ENCODE data around the gene CASP8. TPM values are rescaled to one million over a fixed set of nuclear protein-coding genes. Genes with fewer than 3 reads are reported as not detected.

CASP8 gene
- total RNA-seq, 1 donor from 2014 or later = not detected

GRCh38 chr2:201254081-201254730 is 6.1 kb upstream of the CASP8 start:
- TF ChIP-seq CTCF (IDR thresholded peaks at IDR 0.05; ENCODE audit: partially characterized antibody, unreplicated experiment) = no peak
- H3K27me3 Mint-ChIP-seq (ENCODE audit: unreplicated experiment) = no peaks in the 10 kb centered on the region
- no peaks in the 10 kb centered on the region for H3K9me3 Mint-ChIP-seq (ENCODE audit: unreplicated experiment)
- no peaks in the 10 kb centered on the region for H3K36me3 Mint-ChIP-seq (ENCODE audit: unreplicated experiment)
- no peak overlapping the region for H3K27ac Mint-ChIP-seq (ENCODE audit: unreplicated experiment)
- H3K4me3 Mint-ChIP-seq (ENCODE audit: unreplicated experiment) = no peak overlapping the region
- DNase-seq = no peak
- H3K4me1 Mint-ChIP-seq (ENCODE audit: low read depth, unreplicated experiment) = no peaks in the 10 kb centered on the region

GRCh38 chr2:201255408-201256033 is 4.8 kb upstream of the CASP8 start:
- Mint-ChIP-seq H3K27me3 (ENCODE audit: unreplicated experiment) (no peaks in the 10 kb centered on the region), H3K4me3 (ENCODE audit: unreplicated experiment) (no peak overlapping the region), H3K27ac (ENCODE audit: unreplicated experiment) (no peak overlapping the region), H3K9me3 (ENCODE audit: unreplicated experiment) (no peaks in the 10 kb centered on the region), H3K4me1 (ENCODE audit: low read depth, unreplicated experiment) (no peaks in the 10 kb centered on the region), H3K36me3 (ENCODE audit: unreplicated experiment) (no peaks in the 10 kb centered on the region)
- TF ChIP-seq CTCF (IDR thresholded peaks at IDR 0.05; ENCODE audit: partially characterized antibody, unreplicated experiment) = no peak
- DNase-seq = no peak

GRCh38 chr2:201256082-201256481 is 4.3 kb upstream of the CASP8 start:
- Mint-ChIP-seq H3K36me3 (ENCODE audit: unreplicated experiment) (no peaks in the 10 kb centered on the region), H3K4me1 (ENCODE audit: low read depth, unreplicated experiment) (no peaks in the 10 kb centered on the region), H3K9me3 (ENCODE audit: unreplicated experiment) (no peaks in the 10 kb centered on the region), H3K27ac (ENCODE audit: unreplicated experiment) (no peak overlapping the region), H3K27me3 (ENCODE audit: unreplicated experiment) (no peaks in the 10 kb centered on the region), H3K4me3 (ENCODE audit: unreplicated experiment) (no peak overlapping the region)
- DNase-seq = no peak
- no peak for TF ChIP-seq CTCF (IDR thresholded peaks at IDR 0.05; ENCODE audit: partially characterized antibody, unreplicated experiment)

- no peaks in the 10 kb centered on the region for H3K27me3 Mint-ChIP-seq (ENCODE audit: unreplicated experiment)
- H3K4me3 Mint-ChIP-seq (ENCODE audit: unreplicated experiment) = no peak overlapping the region
- DNase-seq = no peak
- no peak for TF ChIP-seq CTCF (IDR thresholded peaks at IDR 0.05; ENCODE audit: partially characterized antibody, unreplicated experiment)
- no peaks in the 10 kb centered on the region for H3K9me3 Mint-ChIP-seq (ENCODE audit: unreplicated experiment)
- H3K4me1 Mint-ChIP-seq (ENCODE audit: low read depth, unreplicated experiment) = no peaks in the 10 kb centered on the region
- no peaks in the 10 kb centered on the region for H3K36me3 Mint-ChIP-seq (ENCODE audit: unreplicated experiment)
- H3K27ac Mint-ChIP-seq (ENCODE audit: unreplicated experiment) = no peak overlapping the region
Observed at GRCh38 chr2:201257381-201257955, 2.9 kb upstream of the CASP8 start.
